Vagina (tissue), 2 donors: ENCODE results near the gene PIEZO2. TPM values are rescaled to one million over a fixed set of nuclear protein-coding genes. Genes with fewer than 3 reads are reported as not detected.

Experiments
- DNase-seq, 2 donors: peaks; one replicate each; pipeline ENCODE4 v3.0.0-alpha.2; 2017; ENCODE audit errors: extremely low spot score in 2 of 2
- H3K27ac ChIP-seq: fragments of 200-600 bp; sonication (generic); one replicate; pipeline ENCODE4 v1.5.1; 2019
- H3K27me3 ChIP-seq: fragments of 200-600 bp; sonication (generic); one replicate; pipeline ENCODE4 v1.5.1; 2019
- H3K36me3 ChIP-seq, 2 donors: fragments of 200-600 bp; sonication (generic); one replicate each; pipeline ENCODE4 v1.5.1; 2017 to 2019
- H3K4me1 ChIP-seq: fragments of 200-600 bp; sonication (generic); one replicate; pipeline ENCODE4 v1.5.1; 2019
- H3K4me3 ChIP-seq, 2 donors: fragments of 200-600 bp; sonication (generic); 1 replicate in 1 of 2; 2 replicates in 1 of 2; pipeline ENCODE4 v1.5.1; 2016 to 2019
- H3K9me3 ChIP-seq: fragments of 200-600 bp; sonication (generic); one replicate; pipeline ENCODE4 v1.5.1; 2019
- CTCF ChIP-seq, 3 experiments: fragments of 450-650 bp in 2 of 3; fragments of 200-600 bp in 1 of 3; sonication (generic) in 1 of 3; IDR thresholded peaks; one replicate each; pipeline ENCODE4 v1.5.1; 2017 to 2019; ENCODE audit warnings: antibody characterized with exemption in 3 of 3, mild to moderate bottlenecking in 2 of 3, moderate library complexity in 2 of 3
- POLR2A ChIP-seq, 2 donors: fragments of 450-650 bp; IDR thresholded peaks; one replicate each; pipeline ENCODE4 v1.6.1; 2017; ENCODE audit warnings: antibody characterized with exemption in 2 of 2, mild to moderate bottlenecking in 2 of 2, moderate library complexity in 2 of 2
- POLR2AphosphoS5 ChIP-seq, 2 donors: sonication (generic); formaldehyde crosslinking; IDR thresholded peaks; one replicate each; pipeline ENCODE4 v1.9.0; 2017; ENCODE audit warnings: antibody characterized with exemption in 2 of 2, mild to moderate bottlenecking in 2 of 2, low read depth in 1 of 2; ENCODE audit not compliant: insufficient read depth in 1 of 2
- intact Hi-C: fragments of 100-400 bp; cut with DNase I; formaldehyde crosslinking; loops from one replicate; pipeline ENCODE4 v1.15.1; 2023
- total RNA-seq: library from RNA; depleted of rRNA; stranded (reverse); fragments of >200 nt; gene quantifications from one replicate; pipeline ENCODE4 v1.2.3, GENCODE V29; 2016

PIEZO2 gene
- total RNA-seq, 1 donor from 2014 or later = 5.9 TPM

GRCh38 chr18:10860928-10861327 lies 288.4 kb downstream of the PIEZO2 start:
- H3K27me3 ChIP-seq = no peaks in the 10 kb centered on the region
- H3K4me1 ChIP-seq = no peaks in the 10 kb centered on the region
- no peak for DNase-seq
- H3K4me3 ChIP-seq = no peak overlapping the region
- no peaks in the 10 kb centered on the region for H3K36me3 ChIP-seq
- intact Hi-C loops = no loop called here
- TF ChIP-seq POLR2A (IDR thresholded peaks at IDR 0.05) (no peak), CTCF (IDR thresholded peaks at IDR 0.05) (no peak), POLR2AphosphoS5 (IDR thresholded peaks at IDR 0.05; ENCODE audit: insufficient read depth in 1 of 2, low read depth in 1 of 2) (no peak)
- peak overlapping the region; percentile 24 for H3K27ac ChIP-seq
- H3K9me3 ChIP-seq = no peaks in the 10 kb centered on the region

- Histone ChIP-seq H3K4me3 (no peak overlapping the region), H3K27me3 (no peaks in the 10 kb centered on the region)
- no peak for TF ChIP-seq POLR2AphosphoS5 (IDR thresholded peaks at IDR 0.05; ENCODE audit: insufficient read depth in 1 of 2, low read depth in 1 of 2)
- TF ChIP-seq POLR2A (IDR thresholded peaks at IDR 0.05) = no peak
- TF ChIP-seq CTCF (IDR thresholded peaks at IDR 0.05) = no peak
Observed at GRCh38 chr18:10860382-10860781, 289.0 kb downstream of the PIEZO2 start.

GRCh38 chr18:10858477-10858876 lies 290.9 kb downstream of the PIEZO2 start:
- intact Hi-C loops = no loop called here
- DNase-seq = no peak
- Histone ChIP-seq H3K4me3 (no peak overlapping the region), H3K36me3 (no peaks in the 10 kb centered on the region), H3K27me3 (no peaks in the 10 kb centered on the region), H3K4me1 (no peaks in the 10 kb centered on the region), H3K27ac (no peak overlapping the region), H3K9me3 (no peaks in the 10 kb centered on the region)
- no peak for TF ChIP-seq POLR2AphosphoS5 (IDR thresholded peaks at IDR 0.05; ENCODE audit: insufficient read depth in 1 of 2, low read depth in 1 of 2)
- TF ChIP-seq POLR2A (IDR thresholded peaks at IDR 0.05) = no peak
- no peak for TF ChIP-seq CTCF (IDR thresholded peaks at IDR 0.05)

More at GRCh38 chr18:10860382-10860781, 289.0 kb downstream of the PIEZO2 start:
- intact Hi-C loops = no loop called here
- no peak for DNase-seq
- Histone ChIP-seq H3K36me3 (no peaks in the 10 kb centered on the region), H3K4me1 (no peaks in the 10 kb centered on the region), H3K27ac (peak overlapping the region; percentile 24), H3K9me3 (no peaks in the 10 kb centered on the region)

GRCh38 chr18:10856132-10856531 lies 293.2 kb downstream of the PIEZO2 start:
- no peak overlapping the region for H3K4me3 ChIP-seq
- H3K36me3 ChIP-seq = no peaks in the 10 kb centered on the region
- no peaks in the 10 kb centered on the region for H3K27me3 ChIP-seq
- no peaks in the 10 kb centered on the region for H3K4me1 ChIP-seq
- no peak overlapping the region for H3K27ac ChIP-seq
- no peak for DNase-seq
- TF ChIP-seq POLR2AphosphoS5 (IDR thresholded peaks at IDR 0.05; ENCODE audit: insufficient read depth in 1 of 2, low read depth in 1 of 2) (no peak), POLR2A (IDR thresholded peaks at IDR 0.05) (no peak), CTCF (IDR thresholded peaks at IDR 0.05) (no peak)
- no peaks in the 10 kb centered on the region for H3K9me3 ChIP-seq
- intact Hi-C loops = no loop called here

- no peak for TF ChIP-seq CTCF (IDR thresholded peaks at IDR 0.05)
- TF ChIP-seq POLR2AphosphoS5 (IDR thresholded peaks at IDR 0.05; ENCODE audit: insufficient read depth in 1 of 2, low read depth in 1 of 2) = no peak
- TF ChIP-seq POLR2A (IDR thresholded peaks at IDR 0.05) = no peak
- no peaks in the 10 kb centered on the region for H3K36me3 ChIP-seq
- intact Hi-C loops = loop anchor here (5.0 kb wide), 3 partner anchors 190 to 700 kb away; no protein-coding TSS in a partner anchor
- no peaks in the 10 kb centered on the region for H3K9me3 ChIP-seq
- no peaks in the 10 kb centered on the region for H3K27me3 ChIP-seq
- H3K4me3 ChIP-seq = no peak overlapping the region
- no peak overlapping the region for H3K27ac ChIP-seq
- no peaks in the 10 kb centered on the region for H3K4me1 ChIP-seq
- DNase-seq = no peak
Observed at GRCh38 chr18:10852385-10853303, 296.7 kb downstream of the PIEZO2 start.
